ENCODE measurements around the gene GBP2. TPM values are rescaled to one million over a fixed set of nuclear protein-coding genes. Genes with fewer than 3 reads are reported as not detected.

Gene GBP2
- polyA plus RNA-seq, 1 of the 3 experiments (the other 2 are of a cell fraction): 8.7 TPM

DNA sequence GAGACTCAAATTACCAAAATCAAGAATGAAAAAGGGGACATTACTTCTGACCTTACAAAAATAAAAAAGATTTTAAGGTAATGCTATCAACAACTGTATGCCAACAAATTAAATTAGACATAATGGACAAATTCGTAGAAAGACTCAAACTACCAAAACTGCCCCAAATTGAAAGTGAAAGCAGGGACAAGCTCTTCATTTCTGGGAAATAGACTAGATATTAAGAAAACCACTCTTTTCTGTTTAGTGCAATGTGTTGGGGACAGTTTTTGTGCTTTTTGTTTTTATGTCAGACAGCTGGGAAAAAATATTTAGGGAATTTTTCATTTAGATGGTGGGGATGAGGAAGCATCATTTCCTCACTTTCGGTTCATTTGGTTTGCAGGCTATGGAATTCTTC is 56.0 kb downstream of the GBP2 start (continued):
- TF ChIP-seq, protein P1, sequence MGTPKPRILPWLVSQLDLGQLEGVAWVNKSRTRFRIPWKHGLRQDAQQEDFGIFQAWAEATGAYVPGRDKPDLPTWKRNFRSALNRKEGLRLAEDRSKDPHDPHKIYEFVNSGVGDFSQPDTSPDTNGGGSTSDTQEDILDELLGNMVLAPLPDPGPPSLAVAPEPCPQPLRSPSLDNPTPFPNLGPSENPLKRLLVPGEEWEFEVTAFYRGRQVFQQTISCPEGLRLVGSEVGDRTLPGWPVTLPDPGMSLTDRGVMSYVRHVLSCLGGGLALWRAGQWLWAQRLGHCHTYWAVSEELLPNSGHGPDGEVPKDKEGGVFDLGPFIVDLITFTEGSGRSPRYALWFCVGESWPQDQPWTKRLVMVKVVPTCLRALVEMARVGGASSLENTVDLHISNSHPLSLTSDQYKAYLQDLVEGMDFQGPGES (IDR thresholded peaks at IDR 0.05; ENCODE audit: low read depth, low read length): no peak
- TF ChIP-seq, protein P2, sequence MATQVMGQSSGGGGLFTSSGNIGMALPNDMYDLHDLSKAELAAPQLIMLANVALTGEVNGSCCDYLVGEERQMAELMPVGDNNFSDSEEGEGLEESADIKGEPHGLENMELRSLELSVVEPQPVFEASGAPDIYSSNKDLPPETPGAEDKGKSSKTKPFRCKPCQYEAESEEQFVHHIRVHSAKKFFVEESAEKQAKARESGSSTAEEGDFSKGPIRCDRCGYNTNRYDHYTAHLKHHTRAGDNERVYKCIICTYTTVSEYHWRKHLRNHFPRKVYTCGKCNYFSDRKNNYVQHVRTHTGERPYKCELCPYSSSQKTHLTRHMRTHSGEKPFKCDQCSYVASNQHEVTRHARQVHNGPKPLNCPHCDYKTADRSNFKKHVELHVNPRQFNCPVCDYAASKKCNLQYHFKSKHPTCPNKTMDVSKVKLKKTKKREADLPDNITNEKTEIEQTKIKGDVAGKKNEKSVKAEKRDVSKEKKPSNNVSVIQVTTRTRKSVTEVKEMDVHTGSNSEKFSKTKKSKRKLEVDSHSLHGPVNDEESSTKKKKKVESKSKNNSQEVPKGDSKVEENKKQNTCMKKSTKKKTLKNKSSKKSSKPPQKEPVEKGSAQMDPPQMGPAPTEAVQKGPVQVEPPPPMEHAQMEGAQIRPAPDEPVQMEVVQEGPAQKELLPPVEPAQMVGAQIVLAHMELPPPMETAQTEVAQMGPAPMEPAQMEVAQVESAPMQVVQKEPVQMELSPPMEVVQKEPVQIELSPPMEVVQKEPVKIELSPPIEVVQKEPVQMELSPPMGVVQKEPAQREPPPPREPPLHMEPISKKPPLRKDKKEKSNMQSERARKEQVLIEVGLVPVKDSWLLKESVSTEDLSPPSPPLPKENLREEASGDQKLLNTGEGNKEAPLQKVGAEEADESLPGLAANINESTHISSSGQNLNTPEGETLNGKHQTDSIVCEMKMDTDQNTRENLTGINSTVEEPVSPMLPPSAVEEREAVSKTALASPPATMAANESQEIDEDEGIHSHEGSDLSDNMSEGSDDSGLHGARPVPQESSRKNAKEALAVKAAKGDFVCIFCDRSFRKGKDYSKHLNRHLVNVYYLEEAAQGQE (IDR thresholded peaks at IDR 0.05; ENCODE audit: low read depth, low read length): no peak

DNA sequence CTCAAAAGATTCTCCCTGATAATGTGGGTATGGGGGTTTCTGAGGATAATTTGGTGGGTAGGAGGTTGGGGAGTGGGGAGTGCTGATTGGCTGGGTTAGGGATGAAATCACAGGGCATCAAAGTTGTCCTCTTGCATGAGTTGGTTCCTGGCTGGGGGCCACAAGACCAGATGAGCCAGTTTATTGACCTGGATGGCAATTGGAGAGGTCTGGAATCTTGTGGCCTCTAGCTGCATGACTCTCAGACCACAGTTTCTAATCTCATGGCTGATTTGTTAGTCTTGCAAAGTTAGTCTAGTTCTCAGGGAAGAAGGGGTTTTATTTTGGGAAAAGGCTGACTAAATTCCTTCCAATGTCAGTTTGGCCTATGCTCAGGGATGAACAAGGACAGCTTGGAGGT is 57.6 kb downstream of the GBP2 start:
- Histone ChIP-seq H3K9me3 (no peaks in the 10 kb centered on the region), H3K27me3 (ENCODE audit: insufficient read depth) (no peaks in the 10 kb centered on the region), H3F3A (replicated peaks; ENCODE audit: insufficient read depth) (no peaks in the 10 kb centered on the region), H2AFZ (ENCODE audit: low read depth) (peak overlapping the region; percentile 8; the same call in 1 of the 2 replicates), H3K4me1 (ENCODE audit: control insufficient read depth in 1 of 2, insufficient read depth in 2 of 2, low read depth in 1 of 2, low read length in 1 of 2) (no peaks in the 10 kb centered on the region; a peak in 2 of 4 replicates), H3K9me2 (no peaks in the 10 kb centered on the region), H3K79me2 (ENCODE audit: insufficient read depth) (no peaks in the 10 kb centered on the region), H3K9ac (no peak overlapping the region), H3K4me2 (no peak overlapping the region), H3K27ac (ENCODE audit: low read depth in 2 of 2, low read length in 1 of 2) (no peak overlapping the region), H4K20me1 (ENCODE audit: insufficient read depth) (no peaks in the 10 kb centered on the region), H3K4me3 (ENCODE audit: low read depth in 2 of 2, low read length in 1 of 2) (no peak overlapping the region), H3K36me3 (replicated peaks in 1 of 2; ENCODE audit: control insufficient read depth in 1 of 2, insufficient read depth in 2 of 2, low read length in 1 of 2) (no peaks in the 10 kb centered on the region)
- ChIA-PET CTCF (interaction anchor here (1.0 kb wide), 3 partner anchors 17 to 296 kb away, joined by 3 to 4 read pairs (median 3); partner anchors contain the start of gene GBP6), POLR2A (no interaction called here)
- TF ChIP-seq, protein P3, sequence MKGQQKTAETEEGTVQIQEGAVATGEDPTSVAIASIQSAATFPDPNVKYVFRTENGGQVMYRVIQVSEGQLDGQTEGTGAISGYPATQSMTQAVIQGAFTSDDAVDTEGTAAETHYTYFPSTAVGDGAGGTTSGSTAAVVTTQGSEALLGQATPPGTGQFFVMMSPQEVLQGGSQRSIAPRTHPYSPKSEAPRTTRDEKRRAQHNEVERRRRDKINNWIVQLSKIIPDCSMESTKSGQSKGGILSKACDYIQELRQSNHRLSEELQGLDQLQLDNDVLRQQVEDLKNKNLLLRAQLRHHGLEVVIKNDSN (IDR thresholded peaks at IDR 0.05; ENCODE audit: borderline replicate concordance, low read depth): no peak
- no peak for TF ChIP-seq GATA2 (CRISPR knock-in tag; IDR thresholded peaks at IDR 0.05)
- no peak for TF ChIP-seq RCOR1 (IDR thresholded peaks at IDR 0.05; ENCODE audit: low read length)
- no peak for TF ChIP-seq RXRA (IDR thresholded peaks at IDR 0.05; ENCODE audit: borderline replicate concordance, low read depth)
- TF ChIP-seq CHD2 (IDR thresholded peaks at IDR 0.05; ENCODE audit: low read length, partially characterized antibody): no peak
- no peak for TF ChIP-seq TEAD4 (IDR thresholded peaks at IDR 0.05; ENCODE audit: borderline replicate concordance, insufficient read depth)
- no peak for TF ChIP-seq JUND (IDR thresholded peaks at IDR 0.05)
- TF ChIP-seq EP300 (IDR thresholded peaks at IDR 0.05; ENCODE audit: borderline replicate concordance in 1 of 2, low read depth in 1 of 2, low read length in 1 of 2): no peak
- TF ChIP-seq MXI1 (IDR thresholded peaks at IDR 0.05; ENCODE audit: low read depth, low read length): no peak
- no peak for DNase-seq

Data from SK-N-SH (cell line).